Thymus (tissue), 11 donors: ENCODE measurements around the gene PDE4C. TPM values are rescaled to one million over a fixed set of nuclear protein-coding genes. Genes with fewer than 3 reads are reported as not detected.

Experiments
- DNase-seq, 9 donors: peaks; one replicate each; pipeline ENCODE4 v3.0.0-alpha.2; 2013; ENCODE audit warnings: low spot score in 9 of 9, low read depth in 6 of 9, missing footprints in 1 of 9
- H3K27ac ChIP-seq, 2 donors: one replicate each; pipeline ENCODE4 v1.5.1; 2013; ENCODE audit warnings: control low read depth in 1 of 2, low read depth in 1 of 2, low read length in 1 of 2, mild to moderate bottlenecking in 1 of 2, moderate library complexity in 1 of 2
- H3K27me3 ChIP-seq, 2 donors: one replicate each; pipeline ENCODE4 v1.5.1; 2013; ENCODE audit warnings: low read length in 1 of 2; ENCODE audit not compliant: control insufficient read depth in 2 of 2, insufficient read depth in 1 of 2
- H3K36me3 ChIP-seq, 2 donors: one replicate each; pipeline ENCODE4 v1.5.1; 2013; ENCODE audit warnings: low read length in 1 of 2, mild to moderate bottlenecking in 1 of 2, moderate library complexity in 1 of 2; ENCODE audit not compliant: control insufficient read depth in 2 of 2, insufficient read depth in 2 of 2
- H3K4me1 ChIP-seq, 2 donors: one replicate each; pipeline ENCODE4 v1.5.1; 2013; ENCODE audit warnings: low read length in 2 of 2; ENCODE audit not compliant: control insufficient read depth in 2 of 2, insufficient read depth in 2 of 2
- H3K4me3 ChIP-seq, 2 donors: one replicate each; pipeline ENCODE4 v1.5.1; 2013; ENCODE audit warnings: low read length in 2 of 2, control low read depth in 1 of 2, mild to moderate bottlenecking in 1 of 2
- H3K9me3 ChIP-seq, 2 donors: one replicate each; pipeline ENCODE4 v1.5.1; 2013; ENCODE audit warnings: low read length in 1 of 2, mild to moderate bottlenecking in 1 of 2; ENCODE audit not compliant: control insufficient read depth in 2 of 2, insufficient read depth in 1 of 2
- WGBS: extraction: QIAGEN DNeasy Blood & Tissue Kit; methylation state at CpG from one replicate; pipeline ENCODE4 v1.1.7; 2013; 5-methylcytosine and 5-hydroxymethylcytosine counted together
- polyA plus RNA-seq: library from polyadenylated mRNA; stranded (reverse); fragments of 200-250 nt; gene quantifications from one replicate; pipeline ENCODE4 v1.2.3, GENCODE V29; 2013
- total RNA-seq: library from RNA; stranded (reverse); fragments of 120-200 nt; gene quantifications from one replicate; pipeline ENCODE4 v1.2.4, GENCODE V29; 2013
- donor health status: healthy.

The PDE4C gene
- total and polyA plus RNA-seq, 2 donors: 0.05 to 0.34 TPM

GRCh38 chr19:18205200-18205892, 20.9 kb downstream of the PDE4C start:
- no peaks in the 10 kb centered on the region for H3K36me3 ChIP-seq
- peak in 4 of 9 donors; percentile 45 to 74 (median 50) for DNase-seq
- WGBS: 32% methylated on average over 36 of the region's 36 CpGs

GRCh38 chr19:18204394-18205199, 21.6 kb downstream of the PDE4C start:
- Histone ChIP-seq H3K9me3 (peaks cover 0 to 4% of the 10 kb centered on the region in 2 donors), H3K27ac (peak overlapping the region; percentile 86 to 91), H3K4me3 (peak overlapping the region; percentile 46 to 56), H3K36me3 (no peaks in the 10 kb centered on the region), H3K27me3 (peaks cover 4 to 46% of the 10 kb centered on the region in 2 donors), H3K4me1 (peaks cover 16 to 29% of the 10 kb centered on the region in 2 donors)
- under 1% methylated on average over 22 of the region's 22 CpGs for WGBS
- DNase-seq: peak in 3 of 9 donors; percentile 58 to 71 (median 59)

More at GRCh38 chr19:18205200-18205892, 20.9 kb downstream of the PDE4C start:
- Histone ChIP-seq H3K4me3 (peak overlapping the region; percentile 46 to 56), H3K4me1 (peaks cover 16 to 29% of the 10 kb centered on the region in 2 donors), H3K9me3 (peaks cover 0 to 4% of the 10 kb centered on the region in 2 donors), H3K27ac (peak overlapping the region in 1 of 2 donors; percentile 91), H3K27me3 (peaks cover 4 to 46% of the 10 kb centered on the region in 2 donors)

DNA sequence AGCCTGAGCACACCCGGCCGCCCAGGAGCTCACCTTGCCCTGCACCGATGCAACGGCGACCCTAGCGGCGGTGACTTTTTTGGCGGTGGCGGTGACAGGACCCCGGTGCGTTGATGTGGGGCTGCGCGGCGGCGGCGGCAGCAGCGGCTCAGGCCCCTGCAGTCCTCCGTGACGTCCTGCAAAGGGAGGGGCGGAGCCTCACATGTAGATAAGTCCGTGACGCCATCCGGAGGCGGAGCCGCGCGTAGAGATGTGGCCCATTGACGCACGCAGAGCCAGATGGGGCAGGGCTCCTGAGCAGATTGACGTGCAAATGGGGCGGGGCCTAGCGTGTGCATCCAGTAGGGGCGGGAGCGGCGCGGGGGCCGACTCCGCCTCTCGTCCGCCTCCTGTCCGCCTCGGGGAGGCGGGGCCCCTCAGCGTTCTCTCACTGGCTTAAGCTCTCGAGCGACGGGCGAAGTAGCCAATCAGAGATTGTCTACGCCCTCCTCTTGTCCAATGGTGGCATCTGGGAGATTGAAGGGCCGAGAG, 22.3 kb downstream of the PDE4C start, which contains the start of gene RAB3A:
Gene RAB3A (minus strand): TSS at position 180 of the 531 bp plus-strand sequence. CDS start 1,302 bp downstream, outside the sequence.
- H3K27me3 ChIP-seq: peaks cover 4 to 45% of the 10 kb centered on the region in 2 donors
- DNase-seq: peak; percentile 99 to 100 (median 100)
- WGBS: under 1% methylated on average over 50 of the region's 50 CpGs
- peak within 1 kb of the TSS; percentile 57 to 68 for H3K4me3 ChIP-seq
- H3K27ac ChIP-seq: peak within 1 kb of the TSS; percentile 86 to 91
- no peaks in the 10 kb centered on the region for H3K36me3 ChIP-seq
- H3K9me3 ChIP-seq: peaks cover 0 to 4% of the 10 kb centered on the region in 2 donors
- H3K4me1 ChIP-seq: peaks cover 16 to 29% of the 10 kb centered on the region in 2 donors

- DNase-seq: peak in 3 of 9 donors; percentile 25 to 60 (median 46)
Measured at GRCh38 chr19:18203408-18203862, 22.8 kb downstream of the PDE4C start.

GRCh38 chr19:18202778-18203407, 23.3 kb downstream of the PDE4C start:
- 7% methylated on average over 32 of the region's 32 CpGs for WGBS
- Histone ChIP-seq H3K4me3 (peak overlapping the region; percentile 57 to 68), H3K9me3 (peaks cover 0 to 4% of the 10 kb centered on the region in 2 donors), H3K27me3 (peaks cover 2 to 35% of the 10 kb centered on the region in 2 donors), H3K27ac (no peak overlapping the region), H3K4me1 (peaks cover 16 to 29% of the 10 kb centered on the region in 2 donors), H3K36me3 (peaks cover 2 to 5% of the 10 kb centered on the region in 2 donors)
- DNase-seq: peak in 2 of 9 donors; percentile 21 to 38

More at GRCh38 chr19:18203408-18203862, 22.8 kb downstream of the PDE4C start:
- H3K4me1 ChIP-seq: peaks cover 16 to 29% of the 10 kb centered on the region in 2 donors
- H3K9me3 ChIP-seq: peaks cover 0 to 4% of the 10 kb centered on the region in 2 donors
- H3K27ac ChIP-seq: peak overlapping the region; percentile 71 to 80
- peaks cover under 1 to 2% of the 10 kb centered on the region in 2 donors for H3K36me3 ChIP-seq
- peaks cover 3 to 40% of the 10 kb centered on the region in 2 donors for H3K27me3 ChIP-seq
- H3K4me3 ChIP-seq: peak overlapping the region; percentile 57 to 68
- 1% methylated on average over 38 of the region's 38 CpGs for WGBS

DNA sequence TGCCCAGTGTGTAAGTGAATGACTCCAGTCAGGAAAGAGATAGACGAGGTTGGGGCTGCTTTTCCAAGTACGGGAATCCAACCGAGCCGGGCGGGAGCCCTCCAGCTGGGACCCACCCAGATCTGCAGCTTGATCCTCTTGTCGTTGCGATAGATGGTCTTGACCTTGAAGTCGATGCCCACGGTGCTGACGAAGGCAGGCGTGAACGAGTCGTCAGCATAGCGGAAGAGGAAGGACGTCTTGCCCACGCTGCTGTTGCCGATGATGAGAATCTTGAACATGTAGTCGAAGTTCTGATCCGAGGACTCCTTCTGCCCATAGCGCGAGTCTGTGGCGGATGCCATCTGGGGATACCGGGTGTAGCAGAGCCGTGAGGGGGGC, 23.9 kb downstream of the PDE4C start:
- no peak overlapping the region for H3K4me3 ChIP-seq
- H3K27me3 ChIP-seq: peaks cover 2 to 35% of the 10 kb centered on the region in 2 donors
- no peak for DNase-seq
- H3K27ac ChIP-seq: no peak overlapping the region
- WGBS: 95% methylated on average over 24 of the region's 24 CpGs
- peaks cover 0 to 4% of the 10 kb centered on the region in 2 donors for H3K9me3 ChIP-seq
- H3K4me1 ChIP-seq: peaks cover 16 to 29% of the 10 kb centered on the region in 2 donors
- H3K36me3 ChIP-seq: peaks cover 2 to 6% of the 10 kb centered on the region in 2 donors

- Histone ChIP-seq H3K27me3 (peaks cover 0 to 12% of the 10 kb centered on the region in 2 donors), H3K9me3 (peaks cover 0 to 9% of the 10 kb centered on the region in 2 donors), H3K27ac (no peak overlapping the region), H3K4me1 (peaks cover 18 to 26% of the 10 kb centered on the region in 2 donors), H3K4me3 (no peak overlapping the region), H3K36me3 (peaks cover 11 to 18% of the 10 kb centered on the region in 2 donors)
- DNase-seq: no peak
- WGBS: 97% methylated on average over 6 of the region's 6 CpGs
Measured at GRCh38 chr19:18198374-18198773, 27.9 kb downstream of the PDE4C start.

DNA sequence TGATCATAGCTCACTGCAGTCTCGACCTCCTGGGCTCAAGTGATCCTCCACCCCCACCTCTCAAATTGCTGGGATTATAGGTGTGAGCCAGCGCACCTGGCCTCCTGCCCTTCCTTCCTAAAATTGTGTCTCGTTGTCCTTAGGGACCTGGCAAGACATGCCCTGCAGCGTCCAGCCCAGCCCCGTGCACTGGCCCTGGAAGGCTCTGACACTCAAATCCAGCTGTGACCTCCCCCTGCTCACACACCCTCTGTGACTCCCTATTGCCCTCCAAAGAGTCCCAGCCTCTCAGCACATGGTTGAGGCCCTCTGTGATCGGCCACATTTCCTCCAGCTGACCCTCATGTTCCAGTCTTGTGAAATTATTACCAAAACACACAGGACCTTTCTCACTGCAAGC, 28.3 kb downstream of the PDE4C start:
- peaks cover 11 to 18% of the 10 kb centered on the region in 2 donors for H3K36me3 ChIP-seq
- H3K27me3 ChIP-seq: peaks cover 0 to 8% of the 10 kb centered on the region in 2 donors
- H3K9me3 ChIP-seq: peaks cover 0 to 8% of the 10 kb centered on the region in 2 donors
- WGBS: 84% methylated on average over 6 of the region's 6 CpGs
- H3K4me1 ChIP-seq: peaks cover 14 to 22% of the 10 kb centered on the region in 2 donors
- no peak overlapping the region for H3K27ac ChIP-seq
- no peak overlapping the region for H3K4me3 ChIP-seq
- no peak for DNase-seq
